ENCODE data around the gene REST.

DNA sequence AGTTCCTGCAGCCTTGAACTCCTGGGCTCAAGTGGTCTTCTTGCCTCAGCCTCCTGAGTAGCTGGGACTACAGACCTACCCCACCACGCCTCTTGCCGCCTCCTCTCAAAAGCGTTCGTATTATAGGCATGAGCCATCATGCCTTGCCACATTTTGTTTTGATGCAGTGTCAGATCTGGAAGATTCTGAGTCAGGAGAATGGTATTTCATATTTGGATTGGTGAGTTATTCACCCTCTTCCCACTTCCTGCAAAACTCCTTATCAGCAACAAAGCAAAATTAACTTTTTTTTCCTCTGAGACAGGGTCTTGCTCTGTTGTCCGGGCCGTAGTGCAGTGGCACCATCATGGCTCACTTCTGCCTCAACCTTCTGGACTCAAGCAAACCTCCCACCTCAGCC, 29.6 kb downstream of the REST start:
- TF ChIP-seq CTCF (IDR thresholded peaks at IDR 0.05; ENCODE audit: low read depth, low read length) (no peak), POLR2A (IDR thresholded peaks at IDR 0.05; ENCODE audit: extremely low read depth, insufficient read length) (no peak), MYC (IDR thresholded peaks at IDR 0.05; ENCODE audit: low read depth, low read length) (no peak)
- TF ChIP-seq, protein P1, sequence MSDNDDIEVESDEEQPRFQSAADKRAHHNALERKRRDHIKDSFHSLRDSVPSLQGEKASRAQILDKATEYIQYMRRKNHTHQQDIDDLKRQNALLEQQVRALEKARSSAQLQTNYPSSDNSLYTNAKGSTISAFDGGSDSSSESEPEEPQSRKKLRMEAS (IDR thresholded peaks at IDR 0.05; ENCODE audit: low read depth, low read length) = no peak

Data from NB4 (cell line).